T1000 (cell line): ENCODE results near the gene CHST5.
A peak's percentile ranks its signal among the peaks of the same experiment; 100 is the strongest.
"Not testable (repeated sequence)": the region's sequence is repeated elsewhere in the genome, so short reads cannot be mapped to it uniquely, and the experiment has no call there.

Source experiments
- DNase-seq: peaks from one replicate; lab custom pipeline; 2025; ENCODE audit warnings: mixed read lengths; lab: John Stamatoyannopoulos, UW

CHST5 gene

GRCh38 chr16:75506107-75506506 is 29.8 kb downstream of the CHST5 start:
- no peak for DNase-seq

GRCh38 chr16:75503801-75504200 is 32.1 kb downstream of the CHST5 start:
- DNase-seq, result no peak

GRCh38 chr16:75502916-75503605 is 32.8 kb downstream of the CHST5 start:
- DNase-seq, result no peak

- DNase-seq, result not testable (repeated sequence)
These were observed 34.1 kb downstream of the CHST5 start for GRCh38 chr16:75501820-75502219.

GRCh38 chr16:75501359-75501758 is 34.5 kb downstream of the CHST5 start:
- no peak for DNase-seq

GRCh38 chr16:75498605-75499322 is 37.1 kb downstream of the CHST5 start:
- not testable (repeated sequence) for DNase-seq

- DNase-seq, result no peak
These were observed 38.4 kb downstream of the CHST5 start for GRCh38 chr16:75497558-75497957.

GRCh38 chr16:75495076-75495674 is 40.7 kb downstream of the CHST5 start, which contains the start of gene CHST6:
CHST6 (minus strand) TSS chr16:75495441; CDS start chr16:75479828, 15,613 bp downstream.
- DNase-seq, result no peak

GRCh38 chr16:75494661-75495075 is 41.2 kb downstream of the CHST5 start:
- no peak for DNase-seq

- no peak for DNase-seq
These were observed 41.7 kb downstream of the CHST5 start for GRCh38 chr16:75494184-75494583.

- peak; percentile 32 for DNase-seq
These were observed 44.0 kb downstream of the CHST5 start for GRCh38 chr16:75491876-75492275.

GRCh38 chr16:75488322-75488721 is 47.6 kb downstream of the CHST5 start:
- DNase-seq, result no peak

GRCh38 chr16:75486676-75487313 is 49.1 kb downstream of the CHST5 start:
- no peak for DNase-seq

- DNase-seq, result no peak
These were observed 49.8 kb downstream of the CHST5 start for GRCh38 chr16:75486014-75486675.

- no peak for DNase-seq
These were observed 50.5 kb downstream of the CHST5 start for GRCh38 chr16:75485230-75486013.

GRCh38 chr16:75483222-75483621 is 52.7 kb downstream of the CHST5 start:
- DNase-seq, result no peak

GRCh38 chr16:75482434-75483205 is 53.3 kb downstream of the CHST5 start:
- DNase-seq, result no peak

- DNase-seq, result no peak
These were observed 54.4 kb downstream of the CHST5 start for GRCh38 chr16:75481475-75481874.

GRCh38 chr16:75479421-75479990 is 56.4 kb downstream of the CHST5 start:
- DNase-seq, result no peak
